Smooth muscle cell (in vitro differentiated cells): ENCODE data around the gene KRT4. TPM values are rescaled to one million over a fixed set of nuclear protein-coding genes. Genes with fewer than 3 reads are reported as not detected.

Source experiments
- DNase-seq: peaks from one replicate; lab custom pipeline; 2025; ENCODE audit not compliant: unreplicated experiment; lab: John Stamatoyannopoulos, UW
- H2AFZ ChIP-seq: fragments of 200-600 bp; sonication (generic); 2 replicates; pipeline ENCODE4 v1.6.0; 2016; ENCODE audit warnings: antibody characterized with exemption, low read depth, mild to moderate bottlenecking
- H3F3A ChIP-seq: fragments of 200-600 bp; sonication (generic); 2 replicates; pipeline ENCODE4 v1.6.0; 2017; ENCODE audit warnings: antibody characterized with exemption, low read depth
- H3K27ac ChIP-seq: fragments of 200-600 bp; sonication (generic); 2 replicates; pipeline ENCODE4 v1.5.1; 2016; ENCODE audit warnings: low read depth, mild to moderate bottlenecking
- H3K27me3 ChIP-seq: fragments of 200-600 bp; sonication (generic); 2 replicates; pipeline ENCODE4 v1.6.1; 2016; ENCODE audit warnings: low read depth, mild to moderate bottlenecking
- H3K36me3 ChIP-seq: fragments of 200-600 bp; sonication (generic); 2 replicates; pipeline ENCODE4 v1.5.1; 2016; ENCODE audit warnings: low read depth
- H3K4me1 ChIP-seq: fragments of 200-600 bp; sonication (generic); 2 replicates; pipeline ENCODE4 v1.5.1; 2016; ENCODE audit warnings: low read depth
- H3K4me2 ChIP-seq: fragments of 200-600 bp; sonication (generic); 2 replicates; pipeline ENCODE4 v1.6.0; 2016; ENCODE audit warnings: mild to moderate bottlenecking
- H3K4me3 ChIP-seq: fragments of 200-600 bp; sonication (generic); 2 replicates; pipeline ENCODE4 v1.5.1; 2016; ENCODE audit warnings: mild to moderate bottlenecking
- H3K79me2 ChIP-seq: fragments of 200-600 bp; sonication (generic); 2 replicates; pipeline ENCODE4 v1.6.0; 2016; ENCODE audit warnings: low read depth, mild to moderate bottlenecking
- H3K9ac ChIP-seq: fragments of 200-600 bp; sonication (generic); 2 replicates; pipeline ENCODE4 v1.6.0; 2016; ENCODE audit warnings: low read depth
- H3K9me3 ChIP-seq: fragments of 200-600 bp; sonication (generic); replicated peaks from 2 replicates; pipeline ENCODE4 v1.5.1; 2016; ENCODE audit warnings: low read depth
- H4K20me1 ChIP-seq: fragments of 200-600 bp; sonication (generic); 2 replicates; pipeline ENCODE4 v1.6.0; 2016; ENCODE audit warnings: low read depth
- CTCF ChIP-seq: fragments of 200-600 bp; sonication (generic); IDR thresholded peaks from 2 replicates; pipeline ENCODE4 v1.5.1; 2017; ENCODE audit warnings: borderline replicate concordance, mild to moderate bottlenecking, antibody characterized with exemption; ENCODE audit not compliant: insufficient read depth, poor library complexity, severe bottlenecking
- WGBS: methylation state at CpG from one replicate; pipeline ENCODE4 v1.1.7; 2016; ENCODE audit warnings: low lambda C conversion rate; 5-methylcytosine and 5-hydroxymethylcytosine counted together
- polyA plus RNA-seq: library from polyadenylated mRNA; unstranded; fragments of >200 nt; fragmentation: Nextera tagmentation; extraction: Ambion mirVana; gene quantifications from 2 replicates; pipeline ENCODE4 v1.2.1, GENCODE V29; 2016
- total RNA-seq: library from RNA; depleted of rRNA; stranded (reverse); fragments of >200 nt; gene quantifications from 2 replicates; pipeline ENCODE4 v1.2.3, GENCODE V29; 2014

Gene KRT4
- total and polyA plus RNA-seq, 2 experiments from 2014 or later: not detected

- H3K36me3 ChIP-seq: no peaks in the 10 kb centered on the region
- H3K4me1 ChIP-seq: peaks cover 16% of the 10 kb centered on the region
- H3K79me2 ChIP-seq: no peaks in the 10 kb centered on the region
- no peak for DNase-seq
- H3K27me3 ChIP-seq: no peaks in the 10 kb centered on the region
- no peaks in the 10 kb centered on the region for H4K20me1 ChIP-seq
- peak overlapping the region; percentile 42 for H3K4me2 ChIP-seq
- peak overlapping the region; percentile 97 for H3K27ac ChIP-seq
- no peak for TF ChIP-seq CTCF
- H3K4me3 ChIP-seq: no peak overlapping the region
- 54% methylated on average over 6 of the region's 6 CpGs for WGBS
- no peaks in the 10 kb centered on the region for H3K9me3 ChIP-seq
- peak overlapping the region; percentile 20 for H3K9ac ChIP-seq
- H2AFZ ChIP-seq: no peak overlapping the region
- peaks cover 4% of the 10 kb centered on the region for H3F3A ChIP-seq
These were observed 24.1 kb upstream of the KRT4 start for GRCh38 chr12:52837781-52838608.

- H3K27me3 ChIP-seq: no peaks in the 10 kb centered on the region
- no peak for DNase-seq
- H3K9me3 ChIP-seq: no peaks in the 10 kb centered on the region
- peak overlapping the region; percentile 83 for H3K9ac ChIP-seq
- H3K4me1 ChIP-seq: peaks cover 16% of the 10 kb centered on the region
- peak overlapping the region; percentile 74 for H3K4me2 ChIP-seq
- no peaks in the 10 kb centered on the region for H3K36me3 ChIP-seq
- TF ChIP-seq CTCF: no peak
- H3K79me2 ChIP-seq: no peaks in the 10 kb centered on the region
- no peaks in the 10 kb centered on the region for H4K20me1 ChIP-seq
- WGBS: 49% methylated on average over 9 of the region's 9 CpGs
- H3F3A ChIP-seq: peaks cover 4% of the 10 kb centered on the region
- no peak overlapping the region for H2AFZ ChIP-seq
- peak overlapping the region; percentile 97 for H3K27ac ChIP-seq
- no peak overlapping the region for H3K4me3 ChIP-seq
These were observed 23.5 kb upstream of the KRT4 start for GRCh38 chr12:52837413-52837741.

GRCh38 chr12:52836491-52837412 lies 22.8 kb upstream of the KRT4 start:
- no peak overlapping the region for H3K4me3 ChIP-seq
- H3K4me1 ChIP-seq: peaks cover 16% of the 10 kb centered on the region
- 70% methylated on average over 9 of the region's 9 CpGs for WGBS
- no peaks in the 10 kb centered on the region for H3K79me2 ChIP-seq
- H4K20me1 ChIP-seq: no peaks in the 10 kb centered on the region
- H3K27ac ChIP-seq: peak overlapping the region; percentile 97
- no peaks in the 10 kb centered on the region for H3K36me3 ChIP-seq
- no peaks in the 10 kb centered on the region for H3K27me3 ChIP-seq
- peaks cover 4% of the 10 kb centered on the region for H3F3A ChIP-seq
- H2AFZ ChIP-seq: no peak overlapping the region
- TF ChIP-seq CTCF: no peak
- H3K9ac ChIP-seq: peak overlapping the region; percentile 83
- peak overlapping the region; percentile 74 for H3K4me2 ChIP-seq
- no peaks in the 10 kb centered on the region for H3K9me3 ChIP-seq
- DNase-seq: no peak
